Measurements from ENCODE around the gene CCDC141.

The CCDC141 gene

GRCh38 chr2:178920916-178921513 lies 128.9 kb downstream of the CCDC141 start:
- no peak overlapping the region for H3K4me3 ChIP-seq (ENCODE audit: low read depth, low read length)
- TF ChIP-seq CTCF (IDR thresholded peaks at IDR 0.05; ENCODE audit: low read depth, low read length, missing control alignments), result no peak
- DNase-seq (ENCODE audit: low read depth), result no peak
- in situ Hi-C loops (cut with HindIII; ENCODE audit: low sequenced_read_pairs), result no loop called here

GRCh38 chr2:178917555-178917954 lies 132.4 kb downstream of the CCDC141 start:
- no peak for TF ChIP-seq CTCF (IDR thresholded peaks at IDR 0.05; ENCODE audit: low read depth, low read length, missing control alignments)
- no peak overlapping the region for H3K4me3 ChIP-seq (ENCODE audit: low read depth, low read length)
- no peak for DNase-seq (ENCODE audit: low read depth)
- in situ Hi-C loops (cut with HindIII; ENCODE audit: low sequenced_read_pairs), result no loop called here

- in situ Hi-C loops (cut with HindIII; ENCODE audit: low sequenced_read_pairs), result no loop called here
- no peak for TF ChIP-seq CTCF (IDR thresholded peaks at IDR 0.05; ENCODE audit: low read depth, low read length, missing control alignments)
- H3K4me3 ChIP-seq (ENCODE audit: low read depth, low read length), result no peak overlapping the region
- DNase-seq (ENCODE audit: low read depth), result no peak
These were observed 134.3 kb downstream of the CCDC141 start for GRCh38 chr2:178915423-178916173.

- no peak overlapping the region for H3K4me3 ChIP-seq (ENCODE audit: low read depth, low read length)
- in situ Hi-C loops (cut with HindIII; ENCODE audit: low sequenced_read_pairs), result no loop called here
- peak; percentile 92 for TF ChIP-seq CTCF (IDR thresholded peaks at IDR 0.05; ENCODE audit: low read depth, low read length, missing control alignments)
- peak; percentile 75 for DNase-seq (ENCODE audit: low read depth)
These were observed 135.6 kb downstream of the CCDC141 start for GRCh38 chr2:178914259-178914849.

- H3K4me3 ChIP-seq (ENCODE audit: low read depth, low read length), result no peak overlapping the region
- no peak for DNase-seq (ENCODE audit: low read depth)
- in situ Hi-C loops (cut with HindIII; ENCODE audit: low sequenced_read_pairs), result no loop called here
- TF ChIP-seq CTCF (IDR thresholded peaks at IDR 0.05; ENCODE audit: low read depth, low read length, missing control alignments), result no peak
These were observed 136.9 kb downstream of the CCDC141 start for GRCh38 chr2:178913049-178913441.

GRCh38 chr2:178912416-178913048 lies 137.4 kb downstream of the CCDC141 start:
- TF ChIP-seq CTCF (IDR thresholded peaks at IDR 0.05; ENCODE audit: low read depth, low read length, missing control alignments), result no peak

More at GRCh38 chr2:178912416-178913048, 137.4 kb downstream of the CCDC141 start:
- H3K4me3 ChIP-seq (ENCODE audit: low read depth, low read length), result no peak overlapping the region
- no peak for DNase-seq (ENCODE audit: low read depth)
- in situ Hi-C loops (cut with HindIII; ENCODE audit: low sequenced_read_pairs), result no loop called here
